ENCODE measurements around the gene MRPS18A.

Gene MRPS18A

GRCh38 chr6:43717822-43718221 lies 30.2 kb upstream of the MRPS18A start:
- Histone ChIP-seq H3K9me3 (ENCODE audit: insufficient read depth, low read depth, low read length) (no peaks in the 10 kb centered on the region), H4K20me1 (ENCODE audit: insufficient read depth, low read length, poor library complexity, severe bottlenecking) (no peaks in the 10 kb centered on the region), H2AFZ (ENCODE audit: low read length) (no peak overlapping the region), H3K9me2 (replicated peaks; ENCODE audit: low read depth, low read length) (no peaks in the 10 kb centered on the region), H3K4me3 (ENCODE audit: low read length, poor library complexity, severe bottlenecking) (no peak overlapping the region), H3K4me1 (ENCODE audit: insufficient read depth, low read length, poor library complexity, severe bottlenecking) (no peaks in the 10 kb centered on the region), H3K9ac (ENCODE audit: low read depth, low read length, poor library complexity, severe bottlenecking) (no peak overlapping the region), H3K4me2 (ENCODE audit: low read depth, low read length, poor library complexity, severe bottlenecking) (no peak overlapping the region), H3F3A (ENCODE audit: low read depth) (no peaks in the 10 kb centered on the region), H3K36me3 (ENCODE audit: insufficient read depth, low read length) (no peaks in the 10 kb centered on the region), H3K27me3 (ENCODE audit: insufficient read depth, low read length, poor library complexity, severe bottlenecking) (no peaks in the 10 kb centered on the region), H3K79me2 (ENCODE audit: insufficient read depth, low read length) (no peaks in the 10 kb centered on the region)
- TF ChIP-seq EZH2phosphoT487 (IDR thresholded peaks at IDR 0.05; ENCODE audit: borderline replicate concordance) (no peak), CTCF (conservative IDR thresholded peaks at IDR 0.05; ENCODE audit: low read length) (no peak)

- no peaks in the 10 kb centered on the region for H3K9me3 ChIP-seq (ENCODE audit: insufficient read depth, low read depth, low read length)
- H3K9me2 ChIP-seq (replicated peaks; ENCODE audit: low read depth, low read length): no peaks in the 10 kb centered on the region
- no peaks in the 10 kb centered on the region for H3K36me3 ChIP-seq (ENCODE audit: insufficient read depth, low read length)
- no peak overlapping the region for H3K4me2 ChIP-seq (ENCODE audit: low read depth, low read length, poor library complexity, severe bottlenecking)
- H2AFZ ChIP-seq (ENCODE audit: low read length): no peak overlapping the region
- no peak overlapping the region for H3K4me3 ChIP-seq (ENCODE audit: low read length, poor library complexity, severe bottlenecking)
- no peak overlapping the region for H3K9ac ChIP-seq (ENCODE audit: low read depth, low read length, poor library complexity, severe bottlenecking)
- H4K20me1 ChIP-seq (ENCODE audit: insufficient read depth, low read length, poor library complexity, severe bottlenecking): no peaks in the 10 kb centered on the region
- H3K27me3 ChIP-seq (ENCODE audit: insufficient read depth, low read length, poor library complexity, severe bottlenecking): no peaks in the 10 kb centered on the region
- H3F3A ChIP-seq (ENCODE audit: low read depth): no peaks in the 10 kb centered on the region
- H3K4me1 ChIP-seq (ENCODE audit: insufficient read depth, low read length, poor library complexity, severe bottlenecking): no peaks in the 10 kb centered on the region
- H3K79me2 ChIP-seq (ENCODE audit: insufficient read depth, low read length): no peaks in the 10 kb centered on the region
- TF ChIP-seq EZH2phosphoT487 (IDR thresholded peaks at IDR 0.05; ENCODE audit: borderline replicate concordance) (no peak), CTCF (conservative IDR thresholded peaks at IDR 0.05; ENCODE audit: low read length) (no peak)
These were observed 29.8 kb upstream of the MRPS18A start for GRCh38 chr6:43717389-43717788.

GRCh38 chr6:43716099-43716498 lies 28.5 kb upstream of the MRPS18A start:
- Histone ChIP-seq H2AFZ (ENCODE audit: low read length) (no peak overlapping the region), H3K79me2 (ENCODE audit: insufficient read depth, low read length) (no peaks in the 10 kb centered on the region), H3K9me2 (replicated peaks; ENCODE audit: low read depth, low read length) (no peaks in the 10 kb centered on the region), H3F3A (ENCODE audit: low read depth) (no peaks in the 10 kb centered on the region), H3K9me3 (ENCODE audit: insufficient read depth, low read depth, low read length) (no peaks in the 10 kb centered on the region), H3K27me3 (ENCODE audit: insufficient read depth, low read length, poor library complexity, severe bottlenecking) (no peaks in the 10 kb centered on the region), H3K4me3 (ENCODE audit: low read length, poor library complexity, severe bottlenecking) (no peak overlapping the region), H4K20me1 (ENCODE audit: insufficient read depth, low read length, poor library complexity, severe bottlenecking) (no peaks in the 10 kb centered on the region), H3K36me3 (ENCODE audit: insufficient read depth, low read length) (no peaks in the 10 kb centered on the region), H3K4me2 (ENCODE audit: low read depth, low read length, poor library complexity, severe bottlenecking) (no peak overlapping the region), H3K4me1 (ENCODE audit: insufficient read depth, low read length, poor library complexity, severe bottlenecking) (no peaks in the 10 kb centered on the region), H3K9ac (ENCODE audit: low read depth, low read length, poor library complexity, severe bottlenecking) (no peak overlapping the region)
- TF ChIP-seq CTCF (conservative IDR thresholded peaks at IDR 0.05; ENCODE audit: low read length) (no peak), EZH2phosphoT487 (IDR thresholded peaks at IDR 0.05; ENCODE audit: borderline replicate concordance) (no peak)

All from Loucy (cell line).